ENCODE measurements around the gene TKFC.

TKFC gene

DNA sequence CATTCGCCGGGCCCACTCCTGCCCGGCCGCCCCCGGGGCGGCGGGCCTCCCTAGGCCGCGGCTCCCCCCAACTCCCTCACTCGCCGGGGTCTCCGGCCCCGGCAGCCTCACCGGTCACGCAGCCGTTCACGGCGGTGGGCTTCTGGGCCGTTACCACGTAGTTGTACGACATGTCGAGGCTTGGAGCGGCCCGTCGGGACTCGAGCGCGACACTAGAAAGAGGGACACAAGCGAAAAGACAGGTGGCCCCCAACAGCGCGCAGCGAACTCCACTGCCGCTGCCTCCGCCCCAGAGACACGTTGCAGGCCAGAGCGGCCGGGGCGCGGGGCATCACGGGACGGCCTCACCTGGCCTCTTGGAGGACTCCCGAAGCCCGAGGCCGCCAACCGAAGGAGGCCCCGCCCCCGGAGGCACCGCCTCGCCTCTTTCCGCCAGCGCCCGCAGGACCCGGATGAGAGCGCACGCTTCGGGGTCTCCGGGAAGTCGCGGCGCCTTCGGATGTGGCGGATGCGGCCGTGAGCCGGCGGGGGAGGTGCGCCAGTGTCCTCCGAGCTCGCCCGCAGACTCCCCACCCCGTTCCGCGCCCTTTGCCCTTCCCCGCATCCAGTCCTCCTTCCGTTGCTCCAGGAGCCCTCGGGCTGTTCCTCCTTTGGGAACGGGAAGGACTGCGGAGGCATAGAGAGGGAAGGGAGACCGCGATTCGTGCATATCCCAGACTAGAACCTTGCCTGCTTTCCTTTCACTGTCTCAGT lies at the start of gene TKFC, which contains the start of gene DDB1:
TKFC (plus strand) TSS at position 432 of the 753 bp plus-strand sequence. CDS start 1,501 bp downstream, outside the sequence.
DDB1 (minus strand) TSS at position 309 of the 753 bp plus-strand sequence; CDS start at position 172, 137 bp downstream.
- peak; percentile 92 for DNase-seq

GRCh38 chr11:61283613-61284012 lies 49.4 kb upstream of the TKFC start:
- no peak for DNase-seq

DNA sequence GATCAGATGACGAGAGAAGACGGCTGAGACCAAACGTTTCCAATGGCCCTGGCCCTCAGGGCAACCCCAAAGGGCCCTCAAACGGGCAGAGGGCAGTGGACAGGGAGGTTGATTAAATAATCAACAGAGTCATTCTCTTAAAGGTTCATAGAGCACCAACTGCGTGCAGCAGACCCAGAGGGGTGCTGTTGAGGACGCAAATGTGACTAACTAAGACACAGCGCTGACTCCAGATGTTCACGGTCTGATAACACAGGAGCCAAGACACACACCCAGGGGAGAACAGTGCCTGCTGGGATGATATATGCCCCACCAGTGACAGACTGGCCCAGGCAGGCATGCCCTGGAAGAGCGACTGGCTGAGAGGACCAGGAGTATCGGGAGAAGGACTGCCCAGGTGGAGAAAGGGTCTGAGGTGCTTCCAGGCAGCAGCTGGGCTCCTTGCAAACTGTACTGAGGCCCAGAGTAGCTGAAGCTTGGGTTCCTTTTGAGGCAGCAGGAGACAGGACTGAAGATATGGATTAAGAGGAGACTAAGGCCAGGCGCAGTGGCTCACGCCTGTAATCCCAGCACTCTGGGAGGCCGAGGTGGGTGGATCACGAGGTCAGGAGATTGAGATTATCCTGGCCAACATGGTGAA lies 45.6 kb upstream of the TKFC start:
- DNase-seq = no peak

- no peak for DNase-seq
Observed at GRCh38 chr11:61290905-61291690, 41.9 kb upstream of the TKFC start.

DNA sequence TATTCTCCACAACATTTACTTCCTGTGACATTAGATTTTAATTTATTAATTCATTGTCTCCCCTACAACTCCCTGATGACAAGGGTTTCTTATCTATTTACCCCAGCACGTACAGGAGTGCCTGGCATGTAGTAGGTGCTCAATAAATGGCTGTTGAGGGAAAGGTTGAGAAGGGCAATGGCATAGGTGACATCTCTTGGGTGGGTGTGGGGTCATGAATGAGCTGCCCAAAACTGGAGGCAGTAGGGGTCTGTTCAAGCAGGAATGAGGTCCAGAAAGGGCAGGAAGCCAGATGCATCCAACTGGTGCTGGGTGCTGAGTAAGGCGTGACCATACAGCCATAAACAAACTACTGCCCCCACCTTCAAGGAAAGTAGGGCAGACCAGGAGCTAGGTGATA lies 40.7 kb upstream of the TKFC start:
- no peak for DNase-seq

- DNase-seq = peak; percentile 10
Observed at GRCh38 chr11:61293867-61294716, 38.9 kb upstream of the TKFC start.

DNA sequence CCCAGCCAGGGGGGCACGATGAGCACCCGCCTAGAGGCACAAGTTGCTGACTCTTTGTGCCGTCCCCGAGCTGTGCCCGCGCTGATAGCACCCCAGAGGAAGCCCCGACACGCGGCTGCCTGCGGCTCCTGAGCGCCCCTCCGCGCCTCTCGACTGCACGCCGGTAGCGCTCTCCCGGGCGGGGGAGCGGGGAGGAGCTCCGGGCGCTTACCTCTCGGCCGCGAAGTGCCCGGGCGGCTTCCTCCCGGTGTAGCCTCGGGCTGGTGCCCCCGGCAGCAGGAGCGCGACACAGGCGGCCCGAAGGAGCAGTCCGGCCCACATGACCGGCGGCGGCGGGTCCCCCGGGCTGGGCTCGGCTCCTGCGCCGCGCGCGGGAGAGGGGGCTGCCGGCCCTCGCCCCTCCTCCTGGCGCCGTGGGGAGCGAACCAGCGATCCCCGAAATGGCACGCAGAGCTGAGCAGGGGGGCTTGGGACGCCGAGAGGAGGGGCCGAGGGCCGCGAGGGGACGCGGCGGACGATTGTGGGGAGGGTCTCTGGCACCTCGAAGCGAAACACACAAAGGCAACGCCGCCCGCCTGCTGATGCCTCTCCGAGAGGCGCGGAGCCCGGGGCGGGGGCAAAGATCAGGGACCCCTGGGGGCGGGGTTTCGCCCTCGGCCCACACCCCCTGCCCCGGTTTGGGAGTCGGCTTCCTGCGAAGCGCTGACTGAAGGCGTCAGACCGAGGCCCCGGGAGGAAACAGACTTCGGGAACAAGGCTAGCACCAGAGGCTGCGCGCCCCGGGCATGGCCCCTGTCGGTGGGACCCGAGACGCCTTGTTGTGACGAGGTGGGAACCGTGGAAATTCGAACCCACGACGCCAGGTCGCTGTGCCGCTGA lies 38.1 kb upstream of the TKFC start, which contains the start of gene VWCE:
VWCE (minus strand) TSS at position 600 of the 879 bp plus-strand sequence; CDS start at position 321, 279 bp downstream.
- DNase-seq = peak; percentile 34

- DNase-seq = no peak
Observed at GRCh38 chr11:61295596-61295926, 37.5 kb upstream of the TKFC start.

GRCh38 chr11:61297341-61297740 lies 35.7 kb upstream of the TKFC start:
- DNase-seq = no peak

DNA sequence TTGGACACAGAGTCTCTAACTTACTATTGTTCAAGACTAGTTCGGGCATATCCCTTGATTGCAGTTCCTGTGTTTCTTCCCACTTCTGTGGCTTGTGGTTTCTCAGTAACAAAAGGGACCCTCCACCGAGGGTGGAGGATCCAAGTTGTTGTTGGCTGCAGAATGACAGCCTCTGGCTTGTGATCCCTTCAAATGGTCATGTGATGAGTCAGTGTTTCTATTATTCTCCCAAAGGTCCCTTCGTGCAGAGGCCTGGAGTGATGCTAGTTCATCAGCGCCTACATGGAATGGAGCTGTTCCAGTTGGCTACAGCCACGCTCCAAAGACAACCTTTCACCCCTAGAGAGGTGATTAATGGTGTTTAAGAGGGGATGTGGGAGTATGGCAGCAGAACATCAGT lies 35.3 kb upstream of the TKFC start:
- no peak for DNase-seq

DNA sequence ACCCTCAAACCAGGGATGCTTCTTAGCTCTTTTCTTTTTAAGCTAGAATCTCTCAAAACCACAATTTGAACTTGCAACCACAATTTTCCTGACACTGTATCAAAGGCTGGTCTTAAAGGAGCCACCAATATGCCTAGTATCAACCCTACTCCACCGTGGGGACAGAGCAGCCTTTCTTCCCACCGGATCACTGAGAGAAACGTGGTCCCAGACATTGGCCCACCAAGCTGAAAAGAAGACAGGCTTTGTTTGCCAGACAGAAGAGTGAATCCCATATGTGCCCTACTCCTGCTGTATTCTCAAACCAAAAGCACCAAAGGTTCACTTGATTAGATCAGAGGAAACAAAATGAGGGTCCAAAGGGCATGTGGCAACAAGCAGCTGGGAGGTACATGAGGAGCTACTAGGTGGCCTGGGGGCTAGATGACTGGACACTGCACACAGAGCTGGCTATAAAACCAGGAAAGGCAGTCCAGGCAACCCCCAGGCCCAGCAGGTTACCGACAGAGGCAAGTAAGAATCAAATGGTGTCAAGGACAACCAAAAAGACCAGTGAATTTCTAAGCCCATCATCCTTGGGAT lies 34.3 kb upstream of the TKFC start:
- no peak for DNase-seq

DNA sequence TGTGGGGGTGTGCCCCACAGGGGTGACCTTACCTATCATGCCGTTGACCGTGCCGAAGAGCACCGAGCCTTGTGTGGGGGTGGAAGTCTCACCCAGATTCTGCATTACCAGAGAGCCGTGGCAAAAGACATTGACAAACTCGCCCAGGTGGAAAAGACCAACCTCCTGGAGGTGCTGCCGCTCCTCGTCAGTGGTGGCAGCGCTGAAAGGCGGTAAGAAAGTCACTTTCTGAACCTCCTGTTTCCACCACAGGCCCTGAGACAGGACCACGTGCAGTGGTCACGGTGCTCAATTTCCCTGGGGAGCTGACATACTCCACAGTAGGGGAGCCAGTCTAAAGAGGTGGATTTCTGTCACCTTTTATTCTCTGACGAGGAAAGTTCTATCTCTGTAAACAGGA lies 30.5 kb upstream of the TKFC start:
- no peak for DNase-seq

DNA sequence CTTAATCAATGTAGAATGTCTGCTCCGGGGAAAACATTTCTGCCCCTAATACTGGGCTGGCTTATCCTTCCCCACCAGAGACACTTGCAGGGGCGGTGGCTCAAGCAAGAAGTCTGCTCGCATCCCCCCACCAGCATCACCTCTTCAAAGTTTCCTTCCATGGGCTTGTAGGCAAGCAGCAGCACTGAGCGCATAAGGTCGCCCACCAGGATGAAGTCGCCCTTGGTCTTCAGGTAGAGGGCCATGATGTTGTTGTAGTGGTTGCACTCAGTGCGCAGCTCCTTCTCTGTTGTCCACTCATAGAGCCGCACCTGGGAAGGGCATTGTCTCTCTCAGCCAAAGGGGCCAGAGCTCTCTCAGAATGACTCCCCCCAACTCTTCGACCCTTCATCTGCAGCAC lies 29.3 kb upstream of the TKFC start:
- no peak for DNase-seq

GRCh38 chr11:61305417-61305816 lies 27.6 kb upstream of the TKFC start:
- no peak for DNase-seq

- DNase-seq = no peak
Observed at GRCh38 chr11:61306221-61306620, 26.8 kb upstream of the TKFC start.

- no peak for DNase-seq
Observed at GRCh38 chr11:61307354-61307753, 25.7 kb upstream of the TKFC start.

- DNase-seq = no peak
Observed at GRCh38 chr11:61309141-61309540, 23.9 kb upstream of the TKFC start.

GRCh38 chr11:61309739-61310138 lies 23.3 kb upstream of the TKFC start:
- DNase-seq = no peak

DNA sequence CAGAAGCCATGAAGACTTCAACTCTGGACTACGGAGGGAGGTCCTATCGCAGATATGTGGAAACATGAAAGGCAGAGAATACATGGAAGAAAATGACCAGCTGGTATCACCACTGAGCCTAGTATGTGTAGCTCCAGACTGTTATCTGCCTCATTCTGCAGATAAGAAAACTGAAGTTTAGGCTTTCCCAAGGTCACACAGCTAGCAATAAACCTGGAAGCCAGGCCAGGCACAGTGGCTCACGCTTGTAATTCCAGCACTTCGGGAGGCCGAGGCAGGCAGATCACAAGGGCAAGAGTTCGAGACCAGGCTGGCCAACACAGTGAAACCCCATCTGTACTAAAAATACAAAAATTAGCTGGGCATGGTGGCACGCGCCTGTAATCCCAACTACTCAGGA lies 22.3 kb upstream of the TKFC start:
- no peak for DNase-seq

DNA sequence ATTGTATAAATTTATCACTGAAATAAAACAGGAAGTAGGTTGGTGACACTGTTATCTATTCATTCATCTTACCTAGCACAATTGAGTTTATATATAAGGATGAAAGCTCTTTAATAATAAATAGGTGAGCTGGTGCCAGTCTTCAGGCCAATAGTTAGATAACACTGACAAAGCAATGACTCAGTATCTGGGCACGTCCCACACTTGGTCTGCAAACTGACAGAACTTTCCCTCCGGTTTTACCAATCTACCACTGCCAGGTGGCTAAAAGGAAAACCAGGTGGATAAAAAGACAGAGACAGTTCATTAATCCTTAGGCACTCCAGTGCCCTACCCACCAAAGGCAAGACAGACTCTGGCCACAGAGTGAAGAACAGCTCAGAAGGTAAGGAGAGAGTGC lies 17.8 kb upstream of the TKFC start:
- DNase-seq = no peak
